ENCODE data around the gene PIK3R5. TPM values are rescaled to one million over a fixed set of nuclear protein-coding genes. Genes with fewer than 3 reads are reported as not detected.

PIK3R5 gene
- polyA plus RNA-seq, 1 donor from 2014 or later = not detected

GRCh38 chr17:8892338-8892690 lies 73.2 kb downstream of the PIK3R5 start:
- H3K27ac ChIP-seq (ENCODE audit: low read length) = no peak overlapping the region
- H3K4me3 ChIP-seq (ENCODE audit: low read length) = no peak overlapping the region
- H3K9me2 ChIP-seq (ENCODE audit: insufficient read depth, low read length) = no peaks in the 10 kb centered on the region
- H3K4me2 ChIP-seq (ENCODE audit: low read length) = no peak overlapping the region
- H3K36me3 ChIP-seq (ENCODE audit: insufficient read depth, low read length) = no peaks in the 10 kb centered on the region
- no peaks in the 10 kb centered on the region for H3K79me2 ChIP-seq (replicated peaks; ENCODE audit: insufficient read depth, low read length)
- no peak overlapping the region for H3K9ac ChIP-seq (ENCODE audit: low read length)
- H3F3A ChIP-seq (ENCODE audit: insufficient read depth, low read length, poor library complexity, severe bottlenecking) = no peaks in the 10 kb centered on the region
- no peaks in the 10 kb centered on the region for H4K20me1 ChIP-seq (ENCODE audit: insufficient read depth)
- no peaks in the 10 kb centered on the region for H3K27me3 ChIP-seq (ENCODE audit: insufficient read depth, low read depth, low read length)
- no peaks in the 10 kb centered on the region for H3K9me3 ChIP-seq (ENCODE audit: low read length)
- TF ChIP-seq EP300 (conservative IDR thresholded peaks at IDR 0.05; ENCODE audit: poor library complexity, severe bottlenecking) = no peak
- H2AFZ ChIP-seq (ENCODE audit: low read depth, low read length) = no peak overlapping the region

GRCh38 chr17:8890671-8891070 lies 74.8 kb downstream of the PIK3R5 start:
- Histone ChIP-seq H3K27ac (ENCODE audit: low read length) (no peak overlapping the region), H3K9me2 (ENCODE audit: insufficient read depth, low read length) (no peaks in the 10 kb centered on the region), H3K27me3 (ENCODE audit: insufficient read depth, low read depth, low read length) (no peaks in the 10 kb centered on the region), H2AFZ (ENCODE audit: low read depth, low read length) (no peak overlapping the region), H3K36me3 (ENCODE audit: insufficient read depth, low read length) (no peaks in the 10 kb centered on the region), H3K4me3 (ENCODE audit: low read length) (no peak overlapping the region), H3F3A (ENCODE audit: insufficient read depth, low read length, poor library complexity, severe bottlenecking) (no peaks in the 10 kb centered on the region), H3K4me2 (ENCODE audit: low read length) (no peak overlapping the region), H3K79me2 (replicated peaks; ENCODE audit: insufficient read depth, low read length) (no peaks in the 10 kb centered on the region), H4K20me1 (ENCODE audit: insufficient read depth) (no peaks in the 10 kb centered on the region), H3K9ac (ENCODE audit: low read length) (no peak overlapping the region), H3K9me3 (ENCODE audit: low read length) (no peaks in the 10 kb centered on the region)
- TF ChIP-seq RAD21 (conservative IDR thresholded peaks at IDR 0.05) (no peak), TAF1 (IDR thresholded peaks at IDR 0.05; ENCODE audit: low read depth) (no peak), EP300 (conservative IDR thresholded peaks at IDR 0.05; ENCODE audit: poor library complexity, severe bottlenecking) (no peak), POLR2AphosphoS5 (IDR thresholded peaks at IDR 0.05) (no peak), EZH2 (IDR thresholded peaks at IDR 0.05; ENCODE audit: borderline replicate concordance, insufficient read depth, low read length, poor library complexity, severe bottlenecking) (no peak), MXI1 (conservative IDR thresholded peaks at IDR 0.05; ENCODE audit: poor library complexity, severe bottlenecking) (no peak)
- TF ChIP-seq, protein P1, sequence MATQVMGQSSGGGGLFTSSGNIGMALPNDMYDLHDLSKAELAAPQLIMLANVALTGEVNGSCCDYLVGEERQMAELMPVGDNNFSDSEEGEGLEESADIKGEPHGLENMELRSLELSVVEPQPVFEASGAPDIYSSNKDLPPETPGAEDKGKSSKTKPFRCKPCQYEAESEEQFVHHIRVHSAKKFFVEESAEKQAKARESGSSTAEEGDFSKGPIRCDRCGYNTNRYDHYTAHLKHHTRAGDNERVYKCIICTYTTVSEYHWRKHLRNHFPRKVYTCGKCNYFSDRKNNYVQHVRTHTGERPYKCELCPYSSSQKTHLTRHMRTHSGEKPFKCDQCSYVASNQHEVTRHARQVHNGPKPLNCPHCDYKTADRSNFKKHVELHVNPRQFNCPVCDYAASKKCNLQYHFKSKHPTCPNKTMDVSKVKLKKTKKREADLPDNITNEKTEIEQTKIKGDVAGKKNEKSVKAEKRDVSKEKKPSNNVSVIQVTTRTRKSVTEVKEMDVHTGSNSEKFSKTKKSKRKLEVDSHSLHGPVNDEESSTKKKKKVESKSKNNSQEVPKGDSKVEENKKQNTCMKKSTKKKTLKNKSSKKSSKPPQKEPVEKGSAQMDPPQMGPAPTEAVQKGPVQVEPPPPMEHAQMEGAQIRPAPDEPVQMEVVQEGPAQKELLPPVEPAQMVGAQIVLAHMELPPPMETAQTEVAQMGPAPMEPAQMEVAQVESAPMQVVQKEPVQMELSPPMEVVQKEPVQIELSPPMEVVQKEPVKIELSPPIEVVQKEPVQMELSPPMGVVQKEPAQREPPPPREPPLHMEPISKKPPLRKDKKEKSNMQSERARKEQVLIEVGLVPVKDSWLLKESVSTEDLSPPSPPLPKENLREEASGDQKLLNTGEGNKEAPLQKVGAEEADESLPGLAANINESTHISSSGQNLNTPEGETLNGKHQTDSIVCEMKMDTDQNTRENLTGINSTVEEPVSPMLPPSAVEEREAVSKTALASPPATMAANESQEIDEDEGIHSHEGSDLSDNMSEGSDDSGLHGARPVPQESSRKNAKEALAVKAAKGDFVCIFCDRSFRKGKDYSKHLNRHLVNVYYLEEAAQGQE (IDR thresholded peaks at IDR 0.05; ENCODE audit: borderline replicate concordance) = no peak
- TF ChIP-seq, protein P2, sequence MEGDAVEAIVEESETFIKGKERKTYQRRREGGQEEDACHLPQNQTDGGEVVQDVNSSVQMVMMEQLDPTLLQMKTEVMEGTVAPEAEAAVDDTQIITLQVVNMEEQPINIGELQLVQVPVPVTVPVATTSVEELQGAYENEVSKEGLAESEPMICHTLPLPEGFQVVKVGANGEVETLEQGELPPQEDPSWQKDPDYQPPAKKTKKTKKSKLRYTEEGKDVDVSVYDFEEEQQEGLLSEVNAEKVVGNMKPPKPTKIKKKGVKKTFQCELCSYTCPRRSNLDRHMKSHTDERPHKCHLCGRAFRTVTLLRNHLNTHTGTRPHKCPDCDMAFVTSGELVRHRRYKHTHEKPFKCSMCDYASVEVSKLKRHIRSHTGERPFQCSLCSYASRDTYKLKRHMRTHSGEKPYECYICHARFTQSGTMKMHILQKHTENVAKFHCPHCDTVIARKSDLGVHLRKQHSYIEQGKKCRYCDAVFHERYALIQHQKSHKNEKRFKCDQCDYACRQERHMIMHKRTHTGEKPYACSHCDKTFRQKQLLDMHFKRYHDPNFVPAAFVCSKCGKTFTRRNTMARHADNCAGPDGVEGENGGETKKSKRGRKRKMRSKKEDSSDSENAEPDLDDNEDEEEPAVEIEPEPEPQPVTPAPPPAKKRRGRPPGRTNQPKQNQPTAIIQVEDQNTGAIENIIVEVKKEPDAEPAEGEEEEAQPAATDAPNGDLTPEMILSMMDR (IDR thresholded peaks at IDR 0.05; ENCODE audit: poor library complexity, severe bottlenecking) = no peak

DNA sequence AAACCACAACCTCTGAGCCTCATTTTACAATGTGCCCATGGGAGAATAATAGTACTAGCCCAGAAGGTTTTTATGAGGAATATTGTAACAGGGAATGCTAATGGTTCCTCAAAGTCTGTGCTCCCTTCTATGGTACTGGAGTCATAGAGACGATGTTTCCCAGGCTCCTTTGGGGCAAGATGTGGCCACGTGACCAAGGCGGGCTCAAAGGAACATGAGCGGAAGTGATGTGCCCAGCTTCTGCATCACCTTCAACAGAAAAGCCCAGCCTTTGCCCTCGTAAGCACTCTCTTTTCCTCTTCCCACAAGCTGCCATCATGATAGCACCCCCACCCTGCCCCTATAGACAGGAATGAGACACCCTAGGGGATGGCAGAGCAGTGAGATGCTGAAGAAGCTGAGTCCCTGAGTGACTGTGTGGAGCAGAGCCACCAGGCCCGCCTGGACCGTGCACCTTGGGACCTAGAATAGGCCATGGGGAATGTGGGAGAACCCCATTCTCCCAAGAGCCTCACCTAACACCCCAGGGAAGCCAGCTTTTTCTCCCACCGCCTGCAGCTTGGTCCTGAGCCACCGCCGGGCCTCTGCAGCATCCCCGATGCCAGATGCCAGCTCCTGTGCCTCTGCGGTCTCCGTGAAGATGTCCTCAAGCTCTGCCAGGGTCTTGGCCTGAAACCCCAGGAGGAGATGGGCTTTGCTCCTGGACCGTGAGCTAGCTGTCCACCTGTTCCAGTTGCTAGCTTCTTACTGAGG lies 75.9 kb downstream of the PIK3R5 start:
- Histone ChIP-seq H3K79me2 (replicated peaks; ENCODE audit: insufficient read depth, low read length) (no peaks in the 10 kb centered on the region), H3K9me2 (ENCODE audit: insufficient read depth, low read length) (no peaks in the 10 kb centered on the region), H3F3A (ENCODE audit: insufficient read depth, low read length, poor library complexity, severe bottlenecking) (no peaks in the 10 kb centered on the region), H3K4me3 (ENCODE audit: low read length) (no peak overlapping the region), H3K9me3 (ENCODE audit: low read length) (no peaks in the 10 kb centered on the region), H3K27ac (ENCODE audit: low read length) (no peak overlapping the region), H4K20me1 (ENCODE audit: insufficient read depth) (no peaks in the 10 kb centered on the region), H3K36me3 (ENCODE audit: insufficient read depth, low read length) (no peaks in the 10 kb centered on the region), H3K27me3 (ENCODE audit: insufficient read depth, low read depth, low read length) (no peaks in the 10 kb centered on the region), H3K4me2 (ENCODE audit: low read length) (no peak overlapping the region), H3K9ac (ENCODE audit: low read length) (no peak overlapping the region), H2AFZ (ENCODE audit: low read depth, low read length) (no peak overlapping the region)
- TF ChIP-seq MXI1 (conservative IDR thresholded peaks at IDR 0.05; ENCODE audit: poor library complexity, severe bottlenecking) (no peak), SMC3 (conservative IDR thresholded peaks at IDR 0.05; ENCODE audit: poor library complexity) (no peak), POLR2AphosphoS5 (IDR thresholded peaks at IDR 0.05) (no peak), EP300 (conservative IDR thresholded peaks at IDR 0.05; ENCODE audit: poor library complexity, severe bottlenecking) (no peak), TAF1 (IDR thresholded peaks at IDR 0.05; ENCODE audit: low read depth) (no peak), EZH2 (IDR thresholded peaks at IDR 0.05; ENCODE audit: borderline replicate concordance, insufficient read depth, low read length, poor library complexity, severe bottlenecking) (no peak)
- TF ChIP-seq, protein P1 (IDR thresholded peaks at IDR 0.05; ENCODE audit: borderline replicate concordance) = no peak
- TF ChIP-seq, protein P2 (IDR thresholded peaks at IDR 0.05; ENCODE audit: poor library complexity, severe bottlenecking) = no peak

Data from neural cell (in vitro differentiated cells).